DMS153 (cell line): ENCODE data around the gene ACVR1B.

Experiments used
- DNase-seq: peaks from one replicate; lab custom pipeline; 2025; lab: John Stamatoyannopoulos, UW

ACVR1B gene

DNA sequence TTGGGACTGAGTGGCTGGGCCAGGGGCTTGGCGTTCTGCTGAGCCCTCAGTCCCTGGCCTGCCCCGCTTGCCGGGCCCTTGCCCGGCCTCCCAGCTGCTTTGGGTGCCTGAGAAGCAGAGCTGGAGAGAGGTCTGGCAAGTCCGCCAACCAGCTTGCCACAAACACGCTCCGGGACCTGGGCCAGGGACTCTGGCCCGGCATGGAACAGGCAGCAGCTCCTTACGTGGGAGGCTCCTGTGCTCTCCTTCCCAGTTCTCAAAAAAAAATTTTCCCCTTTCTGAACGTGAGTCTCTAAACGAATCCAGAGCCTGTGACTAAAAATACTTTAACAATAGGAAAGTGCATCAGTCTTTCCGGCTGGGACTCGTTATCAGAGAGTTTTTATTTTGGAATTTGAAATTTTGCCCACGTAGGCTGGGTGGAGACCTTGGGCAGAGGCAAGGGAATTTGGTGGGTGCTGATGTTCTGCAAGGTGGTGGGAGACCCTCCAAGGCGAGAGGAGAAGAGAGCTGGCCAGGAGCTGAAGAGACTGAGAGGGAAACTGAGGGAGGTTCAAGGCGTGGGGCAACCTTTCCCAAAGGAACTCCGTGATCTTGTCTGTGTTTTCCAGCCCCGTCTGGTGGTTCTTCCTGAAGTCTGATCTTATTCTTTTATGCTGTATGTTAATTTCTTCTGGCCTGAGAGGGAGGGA, 92.9 kb downstream of the ACVR1B start:
- DNase-seq: no peak

DNA sequence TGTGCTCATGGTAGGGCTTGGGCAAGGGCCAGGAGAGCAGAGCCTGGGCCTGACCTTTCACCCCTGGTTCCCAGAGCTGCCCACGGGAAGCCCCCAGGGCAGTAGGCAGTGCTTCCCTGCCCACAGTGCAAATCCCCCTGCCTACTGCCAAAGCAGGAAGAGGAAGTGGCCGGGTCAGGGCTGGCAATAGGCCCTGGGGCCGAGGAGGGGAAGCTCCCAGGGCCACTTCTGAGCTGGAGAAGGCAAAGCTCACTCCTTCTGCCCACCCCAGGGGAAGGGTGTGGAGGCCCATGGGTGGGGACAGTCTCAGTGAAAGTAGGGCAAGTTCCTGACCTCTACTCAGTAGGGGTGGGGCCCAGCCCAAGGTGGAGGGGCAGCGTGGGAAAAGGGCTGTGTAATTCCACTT, 94.3 kb downstream of the ACVR1B start:
- DNase-seq: no peak
